ENCODE results near the gene ACP6.

ACP6 gene

GRCh38 chr1:147670319-147671001 lies at the start of gene ACP6:
Gene ACP6, minus strand, starts transcription at chr1:147670524. Its CDS starts 476 bp downstream, at chr1:147670048.
- no peak for TF ChIP-seq GATA3 (IDR thresholded peaks at IDR 0.05; ENCODE audit: low read depth, low read length)
- peak; percentile 87 for TF ChIP-seq GATA2 (IDR thresholded peaks at IDR 0.05; ENCODE audit: low read depth, low read length)

GRCh38 chr1:147719711-147720225 lies 49.4 kb upstream of the ACP6 start:
- TF ChIP-seq GATA3 (IDR thresholded peaks at IDR 0.05; ENCODE audit: low read depth, low read length): no peak

GRCh38 chr1:147719029-147719698 lies 48.8 kb upstream of the ACP6 start:
- TF ChIP-seq GATA3 (IDR thresholded peaks at IDR 0.05; ENCODE audit: low read depth, low read length) (no peak), GATA2 (IDR thresholded peaks at IDR 0.05; ENCODE audit: low read depth, low read length) (no peak)

- TF ChIP-seq GATA3 (IDR thresholded peaks at IDR 0.05; ENCODE audit: low read depth, low read length) (no peak), GATA2 (IDR thresholded peaks at IDR 0.05; ENCODE audit: low read depth, low read length) (no peak)
These were observed 47.4 kb upstream of the ACP6 start for GRCh38 chr1:147717706-147718097.

- no peak for TF ChIP-seq GATA2 (IDR thresholded peaks at IDR 0.05; ENCODE audit: low read depth, low read length)
These were observed 46.9 kb upstream of the ACP6 start for GRCh38 chr1:147717051-147717705.

GRCh38 chr1:147712605-147713004 lies 42.3 kb upstream of the ACP6 start:
- TF ChIP-seq GATA2 (IDR thresholded peaks at IDR 0.05; ENCODE audit: low read depth, low read length) (no peak), GATA3 (IDR thresholded peaks at IDR 0.05; ENCODE audit: low read depth, low read length) (no peak)

- no peak for TF ChIP-seq GATA2 (IDR thresholded peaks at IDR 0.05; ENCODE audit: low read depth, low read length)
- TF ChIP-seq GATA3 (IDR thresholded peaks at IDR 0.05; ENCODE audit: low read depth, low read length): no peak
These were observed 30.0 kb upstream of the ACP6 start for GRCh38 chr1:147700042-147701006.

- TF ChIP-seq GATA3 (IDR thresholded peaks at IDR 0.05; ENCODE audit: low read depth, low read length) (no peak), GATA2 (IDR thresholded peaks at IDR 0.05; ENCODE audit: low read depth, low read length) (no peak)
These were observed 29.3 kb upstream of the ACP6 start for GRCh38 chr1:147699686-147700041.

- TF ChIP-seq GATA3 (IDR thresholded peaks at IDR 0.05; ENCODE audit: low read depth, low read length) (no peak), GATA2 (IDR thresholded peaks at IDR 0.05; ENCODE audit: low read depth, low read length) (no peak)
These were observed 12.9 kb upstream of the ACP6 start for GRCh38 chr1:147683163-147683763.

GRCh38 chr1:147676311-147677085 lies 6.2 kb upstream of the ACP6 start:
- TF ChIP-seq GATA3 (IDR thresholded peaks at IDR 0.05; ENCODE audit: low read depth, low read length) (no peak), GATA2 (IDR thresholded peaks at IDR 0.05; ENCODE audit: low read depth, low read length) (no peak)

- no peak for TF ChIP-seq GATA2 (IDR thresholded peaks at IDR 0.05; ENCODE audit: low read depth, low read length)
- TF ChIP-seq GATA3 (IDR thresholded peaks at IDR 0.05; ENCODE audit: low read depth, low read length): no peak
These were observed 3.5 kb upstream of the ACP6 start for GRCh38 chr1:147673816-147674215.

GRCh38 chr1:147673406-147673805 lies 3.1 kb upstream of the ACP6 start:
- TF ChIP-seq GATA2 (IDR thresholded peaks at IDR 0.05; ENCODE audit: low read depth, low read length) (no peak), GATA3 (IDR thresholded peaks at IDR 0.05; ENCODE audit: low read depth, low read length) (no peak)
